ENCODE measurements around the gene FOXF2.

Gene FOXF2

GRCh38 chr6:1402868-1403267, 13.5 kb downstream of the FOXF2 start:
- Histone ChIP-seq H3K4me3 (ENCODE audit: low read length) (no peak overlapping the region), H3K36me3 (ENCODE audit: insufficient read depth, low read length) (no peaks in the 10 kb centered on the region), H3K9ac (ENCODE audit: low read depth, low read length) (no peak overlapping the region), H3K27me3 (ENCODE audit: insufficient read depth, low read length) (peaks cover 37% of the 10 kb centered on the region), H3K4me1 (ENCODE audit: insufficient read depth, low read length) (peaks cover 2% of the 10 kb centered on the region), H3K9me3 (ENCODE audit: insufficient read depth, low read depth, low read length) (no peaks in the 10 kb centered on the region), H3K27ac (ENCODE audit: low read depth, low read length) (no peak overlapping the region)
- WGBS: 86% methylated on average over 2 of the region's 2 CpGs

- H3K9ac ChIP-seq (ENCODE audit: low read depth, low read length): no peak overlapping the region
- no peaks in the 10 kb centered on the region for H3K9me3 ChIP-seq (ENCODE audit: insufficient read depth, low read depth, low read length)
- peaks cover 3% of the 10 kb centered on the region for H3K4me1 ChIP-seq (ENCODE audit: insufficient read depth, low read length)
- H3K27ac ChIP-seq (ENCODE audit: low read depth, low read length): no peak overlapping the region
- H3K4me3 ChIP-seq (ENCODE audit: low read length): no peak overlapping the region
- no peaks in the 10 kb centered on the region for H3K36me3 ChIP-seq (ENCODE audit: insufficient read depth, low read length)
- peaks cover 25% of the 10 kb centered on the region for H3K27me3 ChIP-seq (ENCODE audit: insufficient read depth, low read length)
- WGBS: 92% methylated on average over 12 of the region's 12 CpGs
Measured at GRCh38 chr6:1403851-1404712, 14.7 kb downstream of the FOXF2 start.

GRCh38 chr6:1404713-1405098, 15.3 kb downstream of the FOXF2 start:
- Histone ChIP-seq H3K27me3 (ENCODE audit: insufficient read depth, low read length) (peaks cover 19% of the 10 kb centered on the region), H3K27ac (ENCODE audit: low read depth, low read length) (no peak overlapping the region), H3K4me1 (ENCODE audit: insufficient read depth, low read length) (peaks cover 9% of the 10 kb centered on the region), H3K9ac (ENCODE audit: low read depth, low read length) (no peak overlapping the region), H3K9me3 (ENCODE audit: insufficient read depth, low read depth, low read length) (no peaks in the 10 kb centered on the region), H3K4me3 (ENCODE audit: low read length) (no peak overlapping the region), H3K36me3 (ENCODE audit: insufficient read depth, low read length) (no peaks in the 10 kb centered on the region)
- WGBS: 91% methylated on average over 4 of the region's 4 CpGs

GRCh38 chr6:1405221-1405620, 15.8 kb downstream of the FOXF2 start:
- Histone ChIP-seq H3K36me3 (ENCODE audit: insufficient read depth, low read length) (no peaks in the 10 kb centered on the region), H3K4me1 (ENCODE audit: insufficient read depth, low read length) (peaks cover 14% of the 10 kb centered on the region), H3K27ac (ENCODE audit: low read depth, low read length) (no peak overlapping the region), H3K9ac (ENCODE audit: low read depth, low read length) (no peak overlapping the region), H3K4me3 (ENCODE audit: low read length) (no peak overlapping the region), H3K9me3 (ENCODE audit: insufficient read depth, low read depth, low read length) (no peaks in the 10 kb centered on the region), H3K27me3 (ENCODE audit: insufficient read depth, low read length) (peaks cover 14% of the 10 kb centered on the region)
- 69% methylated on average over 6 of the region's 6 CpGs for WGBS

GRCh38 chr6:1406306-1407072, 17.1 kb downstream of the FOXF2 start:
- peaks cover under 1% of the 10 kb centered on the region; the same call in 1 of the 2 replicates for H3K27me3 ChIP-seq (ENCODE audit: insufficient read depth, low read length)

GRCh38 chr6:1407499-1407990, 18.2 kb downstream of the FOXF2 start:
- Histone ChIP-seq H3K9ac (ENCODE audit: low read depth, low read length) (no peak overlapping the region), H3K36me3 (ENCODE audit: insufficient read depth, low read length) (no peaks in the 10 kb centered on the region), H3K27ac (ENCODE audit: low read depth, low read length) (no peak overlapping the region), H3K27me3 (ENCODE audit: insufficient read depth, low read length) (no peaks in the 10 kb centered on the region; the same call in 1 of the 2 replicates), H3K4me3 (ENCODE audit: low read length) (no peak overlapping the region), H3K4me1 (ENCODE audit: insufficient read depth, low read length) (peaks cover 15% of the 10 kb centered on the region), H3K9me3 (ENCODE audit: insufficient read depth, low read depth, low read length) (no peaks in the 10 kb centered on the region)
- 79% methylated on average over 11 of the region's 11 CpGs for WGBS

More at GRCh38 chr6:1406306-1407072, 17.1 kb downstream of the FOXF2 start:
- Histone ChIP-seq H3K36me3 (ENCODE audit: insufficient read depth, low read length) (no peaks in the 10 kb centered on the region), H3K4me3 (ENCODE audit: low read length) (no peak overlapping the region), H3K4me1 (ENCODE audit: insufficient read depth, low read length) (peaks cover 15% of the 10 kb centered on the region), H3K9ac (ENCODE audit: low read depth, low read length) (no peak overlapping the region), H3K27ac (ENCODE audit: low read depth, low read length) (no peak overlapping the region), H3K9me3 (ENCODE audit: insufficient read depth, low read depth, low read length) (no peaks in the 10 kb centered on the region)
- WGBS: 85% methylated on average over 11 of the region's 13 CpGs

GRCh38 chr6:1409774-1410465, 20.5 kb downstream of the FOXF2 start:
- Histone ChIP-seq H3K9ac (ENCODE audit: low read depth, low read length) (no peak overlapping the region), H3K4me1 (ENCODE audit: insufficient read depth, low read length) (peaks cover 15% of the 10 kb centered on the region), H3K4me3 (ENCODE audit: low read length) (no peak overlapping the region), H3K9me3 (ENCODE audit: insufficient read depth, low read depth, low read length) (no peaks in the 10 kb centered on the region), H3K36me3 (ENCODE audit: insufficient read depth, low read length) (no peaks in the 10 kb centered on the region), H3K27me3 (ENCODE audit: insufficient read depth, low read length) (no peaks in the 10 kb centered on the region; the same call in 1 of the 2 replicates), H3K27ac (ENCODE audit: low read depth, low read length) (no peak overlapping the region)
- WGBS: 37% methylated on average over 20 of the region's 22 CpGs

- no peaks in the 10 kb centered on the region for H3K36me3 ChIP-seq (ENCODE audit: insufficient read depth, low read length)
- 82% methylated on average over 7 of the region's 9 CpGs for WGBS
- peaks cover 24% of the 10 kb centered on the region for H3K4me1 ChIP-seq (ENCODE audit: insufficient read depth, low read length)
- H3K27me3 ChIP-seq (ENCODE audit: insufficient read depth, low read length): no peaks in the 10 kb centered on the region; the same call in 1 of the 2 replicates
- no peak overlapping the region for H3K9ac ChIP-seq (ENCODE audit: low read depth, low read length)
- no peak overlapping the region for H3K27ac ChIP-seq (ENCODE audit: low read depth, low read length)
- H3K9me3 ChIP-seq (ENCODE audit: insufficient read depth, low read depth, low read length): no peaks in the 10 kb centered on the region
- no peak overlapping the region for H3K4me3 ChIP-seq (ENCODE audit: low read length)
Measured at GRCh38 chr6:1412901-1413300, 23.5 kb downstream of the FOXF2 start.

GRCh38 chr6:1415416-1416063, 26.2 kb downstream of the FOXF2 start:
- no peak overlapping the region for H3K27ac ChIP-seq (ENCODE audit: low read depth, low read length)
- H3K4me3 ChIP-seq (ENCODE audit: low read length): no peak overlapping the region
- H3K36me3 ChIP-seq (ENCODE audit: insufficient read depth, low read length): no peaks in the 10 kb centered on the region
- peaks cover under 1% of the 10 kb centered on the region; the same call in 1 of the 2 replicates for H3K9me3 ChIP-seq (ENCODE audit: insufficient read depth, low read depth, low read length)
- 91% methylated on average over 10 of the region's 10 CpGs for whole genome bisulfite sequencing
- H3K9ac ChIP-seq (ENCODE audit: low read depth, low read length): no peak overlapping the region
- peaks cover 11% of the 10 kb centered on the region; the same call in 1 of the 2 replicates for H3K4me1 ChIP-seq (ENCODE audit: insufficient read depth, low read length)
- no peaks in the 10 kb centered on the region for H3K27me3 ChIP-seq (ENCODE audit: insufficient read depth, low read length)

- Histone ChIP-seq H3K4me1 (ENCODE audit: insufficient read depth, low read length) (peaks cover 11% of the 10 kb centered on the region; the same call in 1 of the 2 replicates), H3K9ac (ENCODE audit: low read depth, low read length) (no peak overlapping the region), H3K27me3 (ENCODE audit: insufficient read depth, low read length) (no peaks in the 10 kb centered on the region), H3K9me3 (ENCODE audit: insufficient read depth, low read depth, low read length) (peaks cover 8% of the 10 kb centered on the region; the same call in 1 of the 2 replicates), H3K36me3 (ENCODE audit: insufficient read depth, low read length) (no peaks in the 10 kb centered on the region), H3K4me3 (ENCODE audit: low read length) (no peak overlapping the region), H3K27ac (ENCODE audit: low read depth, low read length) (no peak overlapping the region)
- WGBS: 85% methylated on average over 21 of the region's 21 CpGs
Measured at GRCh38 chr6:1416191-1416760, 26.9 kb downstream of the FOXF2 start.

Measured in HUES64 (cell line).